ENCODE data around the gene TGFBR3. TPM values are rescaled to one million over a fixed set of nuclear protein-coding genes. Genes with fewer than 3 reads are reported as not detected.

Gene TGFBR3
- total RNA-seq, 1 experiment from 2014 or later, result 4.2 TPM

GRCh38 chr1:91913018-91913417 is 27.1 kb upstream of the TGFBR3 start (continued):
- TF ChIP-seq ZNF532 (CRISPR knock-in tag; IDR thresholded peaks at IDR 0.05; ENCODE audit: borderline replicate concordance), result no peak

GRCh38 chr1:91912266-91912665 is 26.3 kb upstream of the TGFBR3 start:
- ATAC-seq, result no peak
- ChIA-PET POLR2A (no interaction called here), CTCF (no interaction called here)
- no peaks in the 10 kb centered on the region for H3K36me3 Mint-ChIP-seq
- H3K4me3 Mint-ChIP-seq, result no peak overlapping the region
- H3K27me3 Mint-ChIP-seq (ENCODE audit: low read depth), result no peaks in the 10 kb centered on the region
- no peak for DNase-seq (ENCODE audit: low spot score)
- no peak for TF ChIP-seq E2F5 (CRISPR knock-in tag; IDR thresholded peaks at IDR 0.05)
- no peak for TF ChIP-seq RELA (CRISPR knock-in tag; IDR thresholded peaks at IDR 0.05; ENCODE audit: borderline replicate concordance)
- TF ChIP-seq EMX1 (CRISPR knock-in tag; IDR thresholded peaks at IDR 0.05), result no peak
- TF ChIP-seq TEAD1 (CRISPR knock-in tag; IDR thresholded peaks at IDR 0.05), result no peak
- TF ChIP-seq IRF2 (CRISPR knock-in tag; IDR thresholded peaks at IDR 0.05; ENCODE audit: borderline replicate concordance, low read depth), result no peak
- no peak for TF ChIP-seq FOXP1 (CRISPR knock-in tag; IDR thresholded peaks at IDR 0.05; ENCODE audit: borderline replicate concordance)
- no peak for TF ChIP-seq GRHL2 (CRISPR knock-in tag; IDR thresholded peaks at IDR 0.05; ENCODE audit: insufficient replicate concordance, severe bottlenecking)
- no peak for TF ChIP-seq PREB (CRISPR knock-in tag; IDR thresholded peaks at IDR 0.05; ENCODE audit: borderline replicate concordance)
- no peak for TF ChIP-seq ZNF317 (CRISPR knock-in tag; IDR thresholded peaks at IDR 0.05; ENCODE audit: borderline replicate concordance, low read depth)
- TF ChIP-seq ZNF423 (CRISPR knock-in tag; IDR thresholded peaks at IDR 0.05), result no peak
- TF ChIP-seq ZNF232 (CRISPR knock-in tag; IDR thresholded peaks at IDR 0.05), result no peak
- no peak for TF ChIP-seq ZNF138 (CRISPR knock-in tag; conservative IDR thresholded peaks at IDR 0.05)
- no peak for TF ChIP-seq ZNF263 (CRISPR knock-in tag; IDR thresholded peaks at IDR 0.05; ENCODE audit: low read depth)
- no peak for TF ChIP-seq JAZF1 (CRISPR knock-in tag; IDR thresholded peaks at IDR 0.05)
- TF ChIP-seq ZNF121 (CRISPR knock-in tag; IDR thresholded peaks at IDR 0.05), result no peak
- no peak overlapping the region for H3K27ac Mint-ChIP-seq
- H3K4me1 Mint-ChIP-seq, result peaks cover 10% of the 10 kb centered on the region
- H3K9me3 Mint-ChIP-seq, result no peaks in the 10 kb centered on the region

GRCh38 chr1:91901231-91901630 is 15.3 kb upstream of the TGFBR3 start:
- ATAC-seq, result no peak
- ChIA-PET POLR2A (no interaction called here), CTCF (no interaction called here)
- no peak for TF ChIP-seq PRDM15 (CRISPR knock-in tag; IDR thresholded peaks at IDR 0.05)
- no peak for TF ChIP-seq ZNF281 (CRISPR knock-in tag; IDR thresholded peaks at IDR 0.05)
- no peak for TF ChIP-seq E2F4 (CRISPR knock-in tag; IDR thresholded peaks at IDR 0.05; ENCODE audit: borderline replicate concordance, low read depth)

More at GRCh38 chr1:91901231-91901630, 15.3 kb upstream of the TGFBR3 start:
- Mint-ChIP-seq H3K4me1 (no peaks in the 10 kb centered on the region), H3K4me3 (no peak overlapping the region), H3K27me3 (ENCODE audit: low read depth) (no peaks in the 10 kb centered on the region), H3K9me3 (no peaks in the 10 kb centered on the region), H3K27ac (no peak overlapping the region), H3K36me3 (no peaks in the 10 kb centered on the region)
- no peak for DNase-seq (ENCODE audit: low spot score)
